ENCODE measurements around the gene PANK1.

DNA sequence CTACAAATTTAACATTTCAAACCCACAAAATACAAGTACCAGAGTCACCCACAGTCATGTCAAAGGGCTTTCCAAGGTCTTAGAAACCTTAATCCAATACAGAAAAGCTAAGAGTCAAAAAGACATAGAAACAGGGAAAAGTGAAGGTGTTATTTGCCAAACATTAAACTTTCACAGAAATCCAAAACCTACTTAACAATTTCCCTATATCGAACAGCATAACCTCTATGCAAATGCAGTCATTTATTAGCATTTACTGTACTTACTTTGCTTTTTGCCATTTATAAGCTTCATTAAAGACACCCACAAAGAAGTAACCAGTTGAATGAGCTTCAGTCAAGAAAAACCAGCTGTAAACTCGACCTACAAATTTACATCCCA lies 1.6 kb downstream of the PANK1 start:
- TF ChIP-seq, protein P1, sequence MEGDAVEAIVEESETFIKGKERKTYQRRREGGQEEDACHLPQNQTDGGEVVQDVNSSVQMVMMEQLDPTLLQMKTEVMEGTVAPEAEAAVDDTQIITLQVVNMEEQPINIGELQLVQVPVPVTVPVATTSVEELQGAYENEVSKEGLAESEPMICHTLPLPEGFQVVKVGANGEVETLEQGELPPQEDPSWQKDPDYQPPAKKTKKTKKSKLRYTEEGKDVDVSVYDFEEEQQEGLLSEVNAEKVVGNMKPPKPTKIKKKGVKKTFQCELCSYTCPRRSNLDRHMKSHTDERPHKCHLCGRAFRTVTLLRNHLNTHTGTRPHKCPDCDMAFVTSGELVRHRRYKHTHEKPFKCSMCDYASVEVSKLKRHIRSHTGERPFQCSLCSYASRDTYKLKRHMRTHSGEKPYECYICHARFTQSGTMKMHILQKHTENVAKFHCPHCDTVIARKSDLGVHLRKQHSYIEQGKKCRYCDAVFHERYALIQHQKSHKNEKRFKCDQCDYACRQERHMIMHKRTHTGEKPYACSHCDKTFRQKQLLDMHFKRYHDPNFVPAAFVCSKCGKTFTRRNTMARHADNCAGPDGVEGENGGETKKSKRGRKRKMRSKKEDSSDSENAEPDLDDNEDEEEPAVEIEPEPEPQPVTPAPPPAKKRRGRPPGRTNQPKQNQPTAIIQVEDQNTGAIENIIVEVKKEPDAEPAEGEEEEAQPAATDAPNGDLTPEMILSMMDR (IDR thresholded peaks at IDR 0.05; ENCODE audit: control extremely low read depth in 1 of 3, insufficient read depth in 1 of 3, low read depth in 1 of 3, low read length in 3 of 3), result no peak
- TF ChIP-seq POLR2A (IDR thresholded peaks at IDR 0.05; ENCODE audit: control extremely low read depth in 1 of 2, low read depth in 2 of 2, low read length in 2 of 2) (no peak), KDM1A (IDR thresholded peaks at IDR 0.05; ENCODE audit: borderline replicate concordance, low read length) (no peak), HDAC6 (IDR thresholded peaks at IDR 0.05; ENCODE audit: low read depth, low read length) (no peak), CHD1 (IDR thresholded peaks at IDR 0.05; ENCODE audit: low read depth, low read length) (no peak), PHF8 (conservative IDR thresholded peaks at IDR 0.05; ENCODE audit: low read depth, low read length) (no peak), RAD21 (IDR thresholded peaks at IDR 0.05 in 1 of 2, conservative IDR thresholded peaks at IDR 0.05 in 1 of 2; ENCODE audit: low read depth in 2 of 2, low read length in 2 of 2) (no peak), GABPA (IDR thresholded peaks at IDR 0.05; ENCODE audit: borderline replicate concordance, insufficient read depth, low read length) (no peak), POLR2AphosphoS5 (IDR thresholded peaks at IDR 0.05; ENCODE audit: low read depth, low read length) (no peak), YY1 (IDR thresholded peaks at IDR 0.05; ENCODE audit: low read depth, low read length) (no peak)

Data from H1 (cell line).